Cardiac muscle cell (in vitro differentiated cells and primary cell): ENCODE measurements around the gene PDE4A. TPM values are rescaled to one million over a fixed set of nuclear protein-coding genes. Genes with fewer than 3 reads are reported as not detected.
"Not testable (repeated sequence)": the region's sequence is repeated elsewhere in the genome, so short reads cannot be mapped to it uniquely, and the experiment has no call there.

ENCODE experiments used
- DNase-seq, 2 donors: peaks; one replicate each; pipeline versions ENCODE4 v3.0.0 to v3.0.0-alpha.2; 2010 to 2017; ENCODE audit warnings: low read depth in 1 of 2, low spot score in 1 of 2
- H3K27ac ChIP-seq: fragments of 200-600 bp; sonication (generic); 2 replicates; pipeline ENCODE4 v1.5.1; 2016
- H3K27me3 ChIP-seq: fragments of 200-600 bp; sonication (generic); 2 replicates; pipeline ENCODE4 v1.6.0; 2016; ENCODE audit warnings: control low read depth
- H3K36me3 ChIP-seq: fragments of 200-600 bp; sonication (generic); 2 replicates; pipeline ENCODE4 v1.5.1; 2016; ENCODE audit warnings: control low read depth
- H3K4me1 ChIP-seq: fragments of 200-600 bp; sonication (generic); 2 replicates; pipeline ENCODE4 v1.8.1; 2017; ENCODE audit warnings: low read depth, mild to moderate bottlenecking, mixed run types
- H3K4me3 ChIP-seq: fragments of 200-600 bp; sonication (generic); 2 replicates; pipeline ENCODE4 v1.5.1; 2016; ENCODE audit warnings: mild to moderate bottlenecking
- H3K9me3 ChIP-seq: fragments of 200-600 bp; sonication (generic); 2 replicates; pipeline ENCODE4 v1.5.1; 2017; ENCODE audit warnings: low read depth, mild to moderate bottlenecking, control low read depth
- polyA plus RNA-seq: library from polyadenylated mRNA; unstranded; fragments of >200 nt; fragmentation: Nextera tagmentation; extraction: Ambion mirVana; gene quantifications from 2 replicates; pipeline ENCODE4 v1.2.1, GENCODE V29; 2016
- total RNA-seq: library from RNA; depleted of rRNA; stranded (reverse); fragments of >200 nt; gene quantifications from 2 replicates; pipeline ENCODE4 v1.2.3, GENCODE V29; 2016
- TF ChIP-seq, protein P1 (sequence below): IDR thresholded peaks from 2 replicates; pipeline ENCODE4 v1.5.1; 2012; ENCODE audit warnings: low read depth, mild to moderate bottlenecking, low read length

The PDE4A gene
- total and polyA plus RNA-seq, 2 experiments from 2014 or later = 2.4 to 2.5 TPM

DNA sequence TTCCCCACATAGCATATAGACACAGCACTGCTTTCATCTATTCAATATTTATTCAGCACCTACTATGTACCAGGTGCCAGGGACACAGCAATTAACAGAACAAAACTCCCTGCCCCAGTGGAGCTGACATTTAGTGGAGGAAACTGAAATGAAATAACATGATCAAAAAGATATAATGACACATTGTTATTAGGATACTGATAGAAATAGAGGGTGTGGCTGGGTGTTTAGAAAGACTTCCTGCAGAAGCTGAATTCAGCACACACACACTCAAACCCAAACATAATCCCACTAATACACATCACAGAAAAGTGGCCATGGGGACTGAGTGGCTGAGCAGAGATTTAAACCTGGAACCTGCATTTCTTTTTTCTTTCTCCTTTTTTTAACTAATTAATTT, 13.2 kb upstream of the PDE4A start:
- Histone ChIP-seq H3K9me3 (no peaks in the 10 kb centered on the region), H3K27me3 (peaks cover 41% of the 10 kb centered on the region), H3K27ac (no peak overlapping the region), H3K36me3 (no peaks in the 10 kb centered on the region), H3K4me1 (no peaks in the 10 kb centered on the region), H3K4me3 (no peak overlapping the region)
- no peak for DNase-seq
- TF ChIP-seq, protein P1, sequence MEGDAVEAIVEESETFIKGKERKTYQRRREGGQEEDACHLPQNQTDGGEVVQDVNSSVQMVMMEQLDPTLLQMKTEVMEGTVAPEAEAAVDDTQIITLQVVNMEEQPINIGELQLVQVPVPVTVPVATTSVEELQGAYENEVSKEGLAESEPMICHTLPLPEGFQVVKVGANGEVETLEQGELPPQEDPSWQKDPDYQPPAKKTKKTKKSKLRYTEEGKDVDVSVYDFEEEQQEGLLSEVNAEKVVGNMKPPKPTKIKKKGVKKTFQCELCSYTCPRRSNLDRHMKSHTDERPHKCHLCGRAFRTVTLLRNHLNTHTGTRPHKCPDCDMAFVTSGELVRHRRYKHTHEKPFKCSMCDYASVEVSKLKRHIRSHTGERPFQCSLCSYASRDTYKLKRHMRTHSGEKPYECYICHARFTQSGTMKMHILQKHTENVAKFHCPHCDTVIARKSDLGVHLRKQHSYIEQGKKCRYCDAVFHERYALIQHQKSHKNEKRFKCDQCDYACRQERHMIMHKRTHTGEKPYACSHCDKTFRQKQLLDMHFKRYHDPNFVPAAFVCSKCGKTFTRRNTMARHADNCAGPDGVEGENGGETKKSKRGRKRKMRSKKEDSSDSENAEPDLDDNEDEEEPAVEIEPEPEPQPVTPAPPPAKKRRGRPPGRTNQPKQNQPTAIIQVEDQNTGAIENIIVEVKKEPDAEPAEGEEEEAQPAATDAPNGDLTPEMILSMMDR = no peak

DNA sequence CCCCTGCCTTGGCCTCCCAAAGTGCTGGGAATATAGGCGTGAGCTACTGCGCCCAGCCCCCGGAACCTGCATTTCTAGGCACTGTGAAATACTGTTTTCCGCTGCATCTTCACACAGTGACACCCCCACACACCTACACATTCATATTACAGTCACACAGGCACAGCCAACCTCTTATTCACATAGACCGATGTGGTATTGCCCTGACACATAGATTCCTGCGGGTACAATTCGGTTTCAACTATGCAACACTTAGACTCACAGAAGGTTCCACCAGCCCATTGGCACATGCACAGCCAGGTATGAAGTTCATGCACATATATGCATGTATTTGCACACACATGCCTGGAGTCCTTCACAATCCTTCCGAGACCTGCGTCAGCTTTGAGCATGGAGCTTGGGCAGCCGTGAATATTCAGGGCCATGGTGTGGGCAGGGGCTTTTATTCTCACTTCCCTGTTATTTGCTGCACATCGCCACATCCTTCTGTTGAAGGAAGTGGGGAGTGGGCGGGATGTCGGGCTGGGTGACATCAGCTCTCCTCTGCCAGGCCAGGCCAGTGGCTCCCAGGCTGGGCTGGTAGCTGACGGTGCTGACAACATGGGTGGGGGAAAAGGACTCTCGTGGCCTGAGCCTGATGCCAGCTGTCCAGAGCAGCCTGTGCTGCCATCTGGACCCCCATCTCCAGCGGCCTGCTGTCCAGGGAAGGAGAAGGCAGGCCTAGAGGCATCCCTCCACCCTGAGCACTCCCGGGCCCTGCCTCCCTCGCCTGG, 11.6 kb upstream of the PDE4A start:
- no peak overlapping the region for H3K4me3 ChIP-seq
- no peak for DNase-seq
- H3K27me3 ChIP-seq = peaks cover 41% of the 10 kb centered on the region
- no peak overlapping the region for H3K27ac ChIP-seq
- no peaks in the 10 kb centered on the region for H3K9me3 ChIP-seq
- TF ChIP-seq, protein P1 = no peak
- peaks cover 4% of the 10 kb centered on the region for H3K4me1 ChIP-seq
- H3K36me3 ChIP-seq = no peaks in the 10 kb centered on the region

DNA sequence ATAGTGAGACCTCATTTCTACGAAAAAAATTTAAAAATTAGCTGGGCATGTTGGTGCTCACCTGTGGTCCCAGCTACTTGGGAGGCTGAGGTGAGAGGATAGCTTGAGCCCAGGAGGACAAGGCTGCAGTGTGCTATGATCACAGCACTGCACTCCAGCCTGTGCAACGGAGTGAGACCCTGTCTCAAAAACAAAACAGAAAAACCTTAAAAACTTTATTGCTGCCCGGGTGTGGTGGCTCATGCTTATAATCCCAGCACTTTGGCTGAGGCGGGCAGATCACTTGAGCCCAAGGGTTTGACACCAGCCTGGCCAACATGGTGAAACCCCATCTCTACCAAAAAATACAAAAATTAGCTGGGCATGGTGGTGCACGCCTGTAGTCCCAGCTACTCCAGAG, 9.1 kb upstream of the PDE4A start:
- peaks cover 23% of the 10 kb centered on the region for H3K27me3 ChIP-seq
- not testable (repeated sequence) for H3K36me3 ChIP-seq, H3K4me3 ChIP-seq, H3K4me1 ChIP-seq, H3K27ac ChIP-seq, H3K9me3 ChIP-seq, DNase-seq

DNA sequence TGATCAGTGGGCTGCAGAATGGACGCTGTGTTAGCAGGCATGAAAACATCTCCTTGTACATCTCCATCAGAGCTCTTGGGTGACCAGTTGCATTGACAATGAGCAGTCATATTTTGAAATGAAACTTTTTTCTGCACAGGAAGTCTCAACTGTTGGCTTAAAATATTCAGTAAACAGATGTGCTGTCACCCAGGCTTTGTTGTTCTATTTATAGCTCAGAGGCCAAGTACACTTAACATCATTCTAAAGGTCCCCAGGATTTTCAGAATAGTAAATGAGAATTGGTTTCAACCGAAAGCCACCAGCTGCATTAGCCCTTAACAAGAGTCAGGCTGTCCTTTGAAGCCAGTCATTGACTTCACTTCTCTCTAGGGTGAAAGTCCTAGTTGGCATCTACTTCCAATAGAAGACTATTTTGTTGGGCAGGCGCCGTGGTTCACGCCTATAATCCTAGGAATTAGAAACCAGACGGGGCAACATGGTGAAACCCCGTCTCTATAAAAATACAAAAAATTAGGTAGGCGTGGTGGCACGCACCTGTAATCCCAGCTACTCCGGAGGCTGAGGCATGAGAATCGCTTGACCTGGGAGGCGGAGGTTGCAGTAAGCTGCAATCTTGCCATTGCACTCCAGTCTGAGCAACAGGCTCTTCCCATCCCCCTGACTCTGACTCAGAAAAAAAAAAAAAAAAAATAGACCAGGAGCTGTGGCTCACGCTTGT, 7.9 kb upstream of the PDE4A start:
- H3K27ac ChIP-seq = no peak overlapping the region
- H3K4me1 ChIP-seq = peaks cover 4% of the 10 kb centered on the region
- no peaks in the 10 kb centered on the region for H3K36me3 ChIP-seq
- no peak for DNase-seq
- TF ChIP-seq, protein P1 = no peak
- H3K9me3 ChIP-seq = no peaks in the 10 kb centered on the region
- H3K4me3 ChIP-seq = no peak overlapping the region
- peaks cover 18% of the 10 kb centered on the region for H3K27me3 ChIP-seq

DNA sequence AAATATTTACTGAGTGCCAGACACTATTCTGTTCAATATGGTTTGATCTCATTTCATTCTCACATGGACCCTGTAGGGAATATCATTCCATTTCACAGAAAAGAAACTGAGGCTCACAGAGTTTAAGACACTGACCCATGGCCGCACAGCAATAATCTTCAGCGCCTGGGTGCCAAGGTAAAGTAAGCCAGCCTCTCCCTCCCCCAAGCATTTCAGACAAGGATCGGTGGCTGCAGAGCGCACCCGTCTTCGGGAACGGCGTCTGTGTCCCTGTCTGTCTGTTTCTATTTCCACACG, 4.3 kb upstream of the PDE4A start:
- no peak for DNase-seq
- Histone ChIP-seq H3K27ac (no peak overlapping the region), H3K9me3 (no peaks in the 10 kb centered on the region), H3K27me3 (peaks cover 44% of the 10 kb centered on the region), H3K4me3 (peak overlapping the region; percentile 36), H3K4me1 (peaks cover 19% of the 10 kb centered on the region), H3K36me3 (no peaks in the 10 kb centered on the region)
- TF ChIP-seq, protein P1 = no peak
